H9 (cell line): ENCODE results near the gene GIMAP7. TPM values are rescaled to one million over a fixed set of nuclear protein-coding genes. Genes with fewer than 3 reads are reported as not detected.

Source experiments
- DNase-seq: peaks from one replicate; pipeline ENCODE4 v3.0.0-alpha.2; 2017
- H2AFZ ChIP-seq: one replicate; pipeline ENCODE4 v1.6.1; 2013; ENCODE audit warnings: mild to moderate bottlenecking, low read length, control low read depth, moderate library complexity
- H2AK5ac ChIP-seq: 2 replicates; pipeline ENCODE4 v1.6.1; 2013; ENCODE audit warnings: low read length, control low read depth, mixed read lengths; ENCODE audit not compliant: insufficient read length
- H2BK120ac ChIP-seq: one replicate; pipeline ENCODE4 v1.6.1; 2013; ENCODE audit warnings: low read depth, mild to moderate bottlenecking, low read length, control low read depth, inconsistent platforms; ENCODE audit not compliant: poor library complexity, severe bottlenecking
- H2BK12ac ChIP-seq: 2 replicates; pipeline ENCODE4 v1.6.1; 2013; ENCODE audit warnings: low read length, control low read depth, mixed read lengths, low read depth; ENCODE audit not compliant: insufficient read length
- H2BK15ac ChIP-seq: 2 replicates; pipeline ENCODE4 v1.6.1; 2013; ENCODE audit warnings: low read depth, low read length, control low read depth
- H2BK20ac ChIP-seq: one replicate; pipeline ENCODE4 v1.6.1; 2013; ENCODE audit warnings: low read depth, mild to moderate bottlenecking, low read length, control low read depth, inconsistent platforms; ENCODE audit not compliant: poor library complexity, severe bottlenecking
- H2BK5ac ChIP-seq: 2 replicates; pipeline ENCODE4 v1.6.1; 2013; ENCODE audit warnings: low read length, control low read depth, mixed read lengths; ENCODE audit not compliant: insufficient read length
- H3K14ac ChIP-seq: 2 replicates; pipeline ENCODE4 v1.6.1; 2013; ENCODE audit warnings: low read length, control low read depth; ENCODE audit not compliant: insufficient read depth
- H3K18ac ChIP-seq: 2 replicates; pipeline ENCODE4 v1.6.1; 2013; ENCODE audit warnings: low read depth, mild to moderate bottlenecking, mixed read lengths, low read length, control low read depth; ENCODE audit not compliant: insufficient read length
- H3K23ac ChIP-seq: 2 replicates; pipeline ENCODE4 v1.6.1; 2013; ENCODE audit warnings: low read length, control low read depth, mixed read lengths, low read depth; ENCODE audit not compliant: insufficient read length
- H3K23me2 ChIP-seq: 2 replicates; pipeline ENCODE4 v1.6.1; 2013; ENCODE audit warnings: low read depth, mild to moderate bottlenecking, mixed read lengths, low read length, control low read depth; ENCODE audit not compliant: insufficient read length, poor library complexity, severe bottlenecking
- H3K27ac ChIP-seq: 2 replicates; pipeline ENCODE4 v1.5.1; 2013; ENCODE audit warnings: low read length, control low read depth, mixed read lengths, low read depth; ENCODE audit not compliant: insufficient read length
- H3K27me3 ChIP-seq: 2 replicates; pipeline ENCODE4 v1.6.1; 2013; ENCODE audit warnings: low read length, control low read depth, inconsistent platforms; ENCODE audit not compliant: insufficient read depth
- H3K4ac ChIP-seq: 2 replicates; pipeline ENCODE4 v1.6.1; 2013; ENCODE audit warnings: low read depth, mild to moderate bottlenecking, control low read depth, inconsistent platforms, low read length, moderate library complexity
- H3K4me1 ChIP-seq: 2 replicates; pipeline ENCODE4 v1.6.1; 2013; ENCODE audit warnings: low read length, control low read depth, inconsistent platforms; ENCODE audit not compliant: insufficient read depth
- H3K4me2 ChIP-seq: 2 replicates; pipeline ENCODE4 v1.6.1; 2013; ENCODE audit warnings: low read length, control low read depth, mixed read lengths; ENCODE audit not compliant: insufficient read length, insufficient read depth
- H3K56ac ChIP-seq: 2 replicates; pipeline ENCODE4 v1.6.1; 2013; ENCODE audit warnings: low read depth, mild to moderate bottlenecking, mixed read lengths, low read length, control low read depth; ENCODE audit not compliant: insufficient read length
- H3K79me1 ChIP-seq: 2 replicates; pipeline ENCODE4 v1.6.1; 2013; ENCODE audit warnings: low read depth, mild to moderate bottlenecking, moderate library complexity, low read length, control low read depth, inconsistent platforms; ENCODE audit not compliant: insufficient read depth, poor library complexity, severe bottlenecking
- H3K79me2 ChIP-seq: 2 replicates; pipeline ENCODE4 v1.6.1; 2013; ENCODE audit warnings: low read length, control low read depth, inconsistent platforms; ENCODE audit not compliant: insufficient read depth
- H3K9ac ChIP-seq: 2 replicates; pipeline ENCODE4 v1.6.1; 2013; ENCODE audit warnings: low read length, control low read depth, mixed read lengths; ENCODE audit not compliant: insufficient read length; ENCODE audit errors: extremely low read depth
- H3K9me3 ChIP-seq: one replicate; pipeline ENCODE4 v1.6.1; 2013; ENCODE audit warnings: low read depth, low read length, inconsistent platforms; ENCODE audit not compliant: control insufficient read depth
- H3T11ph ChIP-seq: one replicate; pipeline ENCODE4 v1.6.1; 2013; ENCODE audit warnings: mild to moderate bottlenecking, low read length, control low read depth, inconsistent platforms
- H4K20me1 ChIP-seq: one replicate; pipeline ENCODE4 v1.6.1; 2013; ENCODE audit not compliant: control insufficient read depth, insufficient read length, insufficient read depth
- H4K5ac ChIP-seq: 2 replicates; pipeline ENCODE4 v1.6.1; 2013; ENCODE audit warnings: low read depth, mild to moderate bottlenecking, mixed read lengths, low read length, control low read depth; ENCODE audit not compliant: insufficient read length
- H4K8ac ChIP-seq: replicated peaks from 2 replicates; pipeline ENCODE4 v1.6.1; 2013; ENCODE audit warnings: low read length, control low read depth, mixed read lengths, low read depth; ENCODE audit not compliant: insufficient read length
- H4K91ac ChIP-seq: 2 replicates; pipeline ENCODE4 v1.6.1; 2013; ENCODE audit warnings: low read depth, mild to moderate bottlenecking, moderate library complexity, mixed read lengths, low read length, control low read depth; ENCODE audit not compliant: insufficient read length
- H3K27ac Mint-ChIP-seq, 3 experiments: 2 replicates in 2 of 3; 3 replicates in 1 of 3; pipeline ENCODE4 v1.8.0; 2020 to 2021; ENCODE audit warnings: mixed read lengths in 3 of 3, mild to moderate bottlenecking in 1 of 3, moderate library complexity in 1 of 3
- H3K27me3 Mint-ChIP-seq: 2 replicates; pipeline ENCODE4 v1.8.0; 2021; ENCODE audit warnings: low read depth, mild to moderate bottlenecking, moderate library complexity, mixed read lengths
- H3K36me3 Mint-ChIP-seq, 3 experiments: 2 replicates in 2 of 3; 3 replicates in 1 of 3; pipeline ENCODE4 v1.8.0; 2020 to 2021; ENCODE audit warnings: low read depth in 3 of 3, mixed read lengths in 3 of 3; ENCODE audit not compliant: insufficient read depth in 1 of 3
- H3K4me1 Mint-ChIP-seq, 2 experiments: 2 replicates each; pipeline ENCODE4 v1.8.0; 2020; ENCODE audit warnings: mixed read lengths in 2 of 2
- H3K4me3 Mint-ChIP-seq, 2 experiments: 2 replicates in 1 of 2; 3 replicates in 1 of 2; pipeline ENCODE4 v1.8.0; 2020 to 2021; ENCODE audit warnings: mild to moderate bottlenecking in 2 of 2, mixed read lengths in 2 of 2, moderate library complexity in 1 of 2
- H3K9me3 Mint-ChIP-seq, 2 experiments: 2 replicates in 1 of 2; 3 replicates in 1 of 2; pipeline ENCODE4 v1.8.0; 2020; ENCODE audit warnings: mild to moderate bottlenecking in 2 of 2, mixed read lengths in 2 of 2, moderate library complexity in 1 of 2
- CTCF ChIP-seq: fragments of 200-600 bp; sonication (generic); conservative IDR thresholded peaks from 3 replicates; pipeline ENCODE4 v1.8.0; 2021; ENCODE audit warnings: antibody characterized with exemption, mild to moderate bottlenecking
- WGBS: extraction: QIAGEN DNeasy Blood & Tissue Kit; methylation state at CpG from one replicate; pipeline ENCODE4 v1.1.7; 2013; ENCODE audit warnings: missing lambda C conversion rate, low lambda C conversion rate, mixed read lengths; ENCODE audit not compliant: insufficient read length; ENCODE audit errors: extremely low coverage; 5-methylcytosine and 5-hydroxymethylcytosine counted together
- total RNA-seq: library from RNA; stranded (reverse); gene quantifications from 2 replicates; pipeline ENCODE4 v1.2.1, GENCODE V29; 2021

The GIMAP7 gene
- total RNA-seq, 1 experiment from 2014 or later, result not detected

GRCh38 chr7:150513758-150514157 lies 914 bp upstream of the GIMAP7 start:
- Histone ChIP-seq H4K5ac (no peak overlapping the region), H3K9ac (no peak overlapping the region), H2BK12ac (no peak overlapping the region), H3K27me3 (no peaks in the 10 kb centered on the region), H2BK15ac (no peak overlapping the region), H4K8ac (no peak overlapping the region), H3K4me1 (no peaks in the 10 kb centered on the region), H3K23me2 (no peaks in the 10 kb centered on the region), H3K56ac (no peak overlapping the region), H3K18ac (no peak overlapping the region), H3K23ac (no peak overlapping the region), H3K79me2 (no peaks in the 10 kb centered on the region), H3K27ac (no peak overlapping the region), H2AK5ac (no peak overlapping the region), H3K79me1 (no peaks in the 10 kb centered on the region), H2BK20ac (no peak overlapping the region), H3K4me2 (no peak overlapping the region), H3T11ph (no peak overlapping the region), H2BK120ac (no peak overlapping the region), H4K91ac (no peak overlapping the region), H4K20me1 (no peaks in the 10 kb centered on the region), H2AFZ (no peak overlapping the region), H3K4ac (no peak overlapping the region), H2BK5ac (no peak overlapping the region), H3K14ac (no peak overlapping the region), H3K9me3 (no peaks in the 10 kb centered on the region)
- Mint-ChIP-seq H3K27me3 (peaks cover 48% of the 10 kb centered on the region), H3K4me3 (no peak overlapping the region), H3K9me3 (no peaks in the 10 kb centered on the region; a peak in 1 of 5 replicates), H3K27ac (no peak overlapping the region), H3K4me1 (0 out of 4 replicates have a peak, but pooled peaks cover 0 to 2% of the 10 kb centered on the region in 2 experiments), H3K36me3 (no peaks in the 10 kb centered on the region)
- TF ChIP-seq CTCF, result no peak
- no peak for DNase-seq
- no CpG with 5 or more reads among the region's 17 CpGs for WGBS
